Measurements from ENCODE around the gene PKDREJ.

The PKDREJ gene

GRCh38 chr22:46237453-46238124 lies 25.6 kb downstream of the PKDREJ start:
- no peak for DNase-seq (ENCODE audit: low read depth, low spot score)

GRCh38 chr22:46234969-46235368 lies 28.2 kb downstream of the PKDREJ start:
- no peak for DNase-seq (ENCODE audit: low read depth, low spot score)

GRCh38 chr22:46233231-46233630 lies 29.9 kb downstream of the PKDREJ start:
- DNase-seq (ENCODE audit: low read depth, low spot score) = peak; percentile 66

- DNase-seq (ENCODE audit: low read depth, low spot score) = no peak
Observed at GRCh38 chr22:46230262-46230901, 32.8 kb downstream of the PKDREJ start.

GRCh38 chr22:46229701-46230100 lies 33.4 kb downstream of the PKDREJ start:
- no peak for DNase-seq (ENCODE audit: low read depth, low spot score)

GRCh38 chr22:46226577-46226976 lies 36.6 kb downstream of the PKDREJ start:
- DNase-seq (ENCODE audit: low read depth, low spot score) = no peak

- no peak for DNase-seq (ENCODE audit: low read depth, low spot score)
Observed at GRCh38 chr22:46225631-46226030, 37.5 kb downstream of the PKDREJ start.

- no peak for DNase-seq (ENCODE audit: low read depth, low spot score)
Observed at GRCh38 chr22:46224898-46225290, 38.2 kb downstream of the PKDREJ start.

- no peak for DNase-seq (ENCODE audit: low read depth, low spot score)
Observed at GRCh38 chr22:46224044-46224897, 38.9 kb downstream of the PKDREJ start.

GRCh38 chr22:46220921-46221320 lies 42.2 kb downstream of the PKDREJ start:
- no peak for DNase-seq (ENCODE audit: low read depth, low spot score)

GRCh38 chr22:46219636-46220035 lies 43.5 kb downstream of the PKDREJ start:
- no peak for DNase-seq (ENCODE audit: low read depth, low spot score)

- no peak for DNase-seq (ENCODE audit: low read depth, low spot score)
Observed at GRCh38 chr22:46214616-46215015, 48.5 kb downstream of the PKDREJ start.

- no peak for DNase-seq (ENCODE audit: low read depth, low spot score)
Observed at GRCh38 chr22:46214149-46214548, 49.0 kb downstream of the PKDREJ start.

GRCh38 chr22:46213052-46213451 lies 50.1 kb downstream of the PKDREJ start:
- no peak for DNase-seq (ENCODE audit: low read depth, low spot score)

- no peak for DNase-seq (ENCODE audit: low read depth, low spot score)
Observed at GRCh38 chr22:46212195-46212594, 50.9 kb downstream of the PKDREJ start.

GRCh38 chr22:46209262-46209661 lies 53.9 kb downstream of the PKDREJ start:
- no peak for DNase-seq (ENCODE audit: low read depth, low spot score)

Measured in brain pericyte (primary cell).